HepG2 (cell line): ENCODE results near the gene OPRD1. TPM values are rescaled to one million over a fixed set of nuclear protein-coding genes. Genes with fewer than 3 reads are reported as not detected.

Source experiments
- MAZ ChIP-seq, 2 experiments: sonication (generic) in 1 of 2; formaldehyde crosslinking in 1 of 2; IDR thresholded peaks; 2 replicates each; pipeline versions ENCODE4 v1.5.0 to v1.6.1; 2012 to 2020; ENCODE audit warnings: low read depth in 2 of 2, mild to moderate bottlenecking in 2 of 2, borderline replicate concordance in 1 of 2, improper control_type of control experiment in 1 of 2, low read length in 1 of 2, missing genetic modification reagents in 1 of 2, moderate library complexity in 1 of 2
- MIER3 ChIP-seq: IDR thresholded peaks from 2 replicates; pipeline ENCODE4 v1.6.1; 2016; ENCODE audit warnings: missing compliant biosample characterization, borderline replicate concordance
- MTF2 ChIP-seq: sonication (generic); formaldehyde crosslinking; IDR thresholded peaks from 2 replicates; pipeline ENCODE4 v1.5.0; 2020; ENCODE audit warnings: missing genetic modification reagents, borderline replicate concordance
- NR2F1 ChIP-seq, 2 experiments: fragments of 450-650 bp in 1 of 2; formaldehyde crosslinking in 1 of 2; IDR thresholded peaks; 2 replicates each; pipeline versions ENCODE4 v1.5.0 to v1.6.1; 2016 to 2020; ENCODE audit warnings: mild to moderate bottlenecking in 1 of 2, missing compliant biosample characterization in 1 of 2, missing genetic modification reagents in 1 of 2, moderate library complexity in 1 of 2
- SETDB1 ChIP-seq: sonication (generic); formaldehyde crosslinking; IDR thresholded peaks from 2 replicates; pipeline ENCODE4 v1.5.1; 2020; ENCODE audit warnings: missing genetic modification reagents, mild to moderate bottlenecking, borderline replicate concordance
- ZEB1 ChIP-seq: IDR thresholded peaks from 2 replicates; pipeline ENCODE4 v1.6.1; 2012; ENCODE audit warnings: mild to moderate bottlenecking, low read depth, inconsistent platforms; ENCODE audit not compliant: insufficient replicate concordance
- ZFYVE20 ChIP-seq: sonication (generic); formaldehyde crosslinking; IDR thresholded peaks from 2 replicates; pipeline ENCODE4 v1.8.0; 2023; ENCODE audit warnings: low read depth, mild to moderate bottlenecking, moderate library complexity, missing genetic modification reagents, borderline replicate concordance
- ZNF83 ChIP-seq: sonication (generic); formaldehyde crosslinking; IDR thresholded peaks from 2 replicates; pipeline ENCODE4 v1.4.0; 2020; ENCODE audit warnings: missing genetic modification reagents, mild to moderate bottlenecking, borderline replicate concordance
- ZSCAN25 ChIP-seq: sonication (generic); formaldehyde crosslinking; IDR thresholded peaks from 2 replicates; pipeline ENCODE4 v1.8.0; 2022; ENCODE audit warnings: mild to moderate bottlenecking, missing genetic modification reagents
- polyA plus RNA-seq, 8 experiments: library from polyadenylated mRNA; depleted of rRNA in 3 of 8; stranded (reverse) in 7 of 8; unstranded in 1 of 8; fragments of >200 nt; fragmentation: Illumina TruSeq in 4 of 8; extraction: Trizol in 4 of 8; gene quantifications; 2 replicates each; pipeline versions ENCODE4 v1.2.1 to v1.2.3, GENCODE V29; 2011 to 2016; ENCODE audit warnings: low read depth in 4 of 8, missing spikeins in 1 of 8, mixed read lengths in 1 of 8; ENCODE audit not compliant: insufficient read depth in 1 of 8
- total RNA-seq, 5 experiments: library from RNA; depleted of rRNA; stranded (reverse); fragments of >200 nt; fragmentation: Illumina TruSeq; extraction: Trizol; gene quantifications; 2 replicates each; pipeline ENCODE4 v1.2.3, GENCODE V29; 2016; ENCODE audit warnings: low read depth in 1 of 5
- TF ChIP-seq, protein P1 (sequence below): sonication (generic); formaldehyde crosslinking; IDR thresholded peaks from 2 replicates; pipeline ENCODE4 v1.5.1; 2020; ENCODE audit warnings: missing genetic modification reagents, mild to moderate bottlenecking, borderline replicate concordance
- TF ChIP-seq, protein P2 (sequence below): sonication (generic); formaldehyde crosslinking; IDR thresholded peaks from 2 replicates; pipeline ENCODE4 v1.8.0; 2022; ENCODE audit warnings: low read depth, missing genetic modification reagents

OPRD1 gene
- total and polyA plus RNA-seq, 2 of the 13 experiments (the other 11 are each of a cell fraction or from before 2014, with no cell fraction given): 0.02 to 0.03 TPM

DNA sequence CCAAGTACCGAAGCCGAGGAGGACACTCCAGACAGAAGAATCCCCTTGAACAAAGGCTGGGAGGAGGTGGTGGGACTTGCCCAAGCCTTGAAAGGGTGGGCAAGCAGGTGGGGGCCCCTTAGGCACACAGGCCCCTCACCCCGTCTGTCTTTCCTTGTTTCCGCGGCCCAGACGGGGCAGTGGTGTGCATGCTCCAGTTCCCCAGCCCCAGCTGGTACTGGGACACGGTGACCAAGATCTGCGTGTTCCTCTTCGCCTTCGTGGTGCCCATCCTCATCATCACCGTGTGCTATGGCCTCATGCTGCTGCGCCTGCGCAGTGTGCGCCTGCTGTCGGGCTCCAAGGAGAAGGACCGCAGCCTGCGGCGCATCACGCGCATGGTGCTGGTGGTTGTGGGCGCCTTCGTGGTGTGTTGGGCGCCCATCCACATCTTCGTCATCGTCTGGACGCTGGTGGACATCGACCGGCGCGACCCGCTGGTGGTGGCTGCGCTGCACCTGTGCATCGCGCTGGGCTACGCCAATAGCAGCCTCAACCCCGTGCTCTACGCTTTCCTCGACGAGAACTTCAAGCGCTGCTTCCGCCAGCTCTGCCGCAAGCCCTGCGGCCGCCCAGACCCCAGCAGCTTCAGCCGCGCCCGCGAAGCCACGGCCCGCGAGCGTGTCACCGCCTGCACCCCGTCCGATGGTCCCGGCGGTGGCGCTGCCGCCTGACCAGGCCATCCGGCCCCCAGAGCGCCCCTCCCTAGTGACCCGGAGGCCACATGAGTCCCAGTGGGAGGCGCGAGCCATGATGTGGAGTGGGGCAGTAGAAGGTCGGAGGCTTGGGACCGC, 50.8 kb downstream of the OPRD1 start (continued):
- TF ChIP-seq MAZ (IDR thresholded peaks at IDR 0.05; ENCODE audit: borderline replicate concordance, low read depth, low read length) (no peak), MAZ (CRISPR knock-in tag; IDR thresholded peaks at IDR 0.05; ENCODE audit: low read depth) (no peak), NR2F1 (CRISPR knock-in tag; IDR thresholded peaks at IDR 0.05) (no peak), ZNF83 (CRISPR knock-in tag) (no peak), SETDB1 (no peak), ZEB1 (no peak), MTF2 (CRISPR knock-in tag) (no peak), MIER3 (no peak), ZSCAN25 (no peak), ZFYVE20 (CRISPR knock-in tag) (no peak)
- TF ChIP-seq, protein P1, sequence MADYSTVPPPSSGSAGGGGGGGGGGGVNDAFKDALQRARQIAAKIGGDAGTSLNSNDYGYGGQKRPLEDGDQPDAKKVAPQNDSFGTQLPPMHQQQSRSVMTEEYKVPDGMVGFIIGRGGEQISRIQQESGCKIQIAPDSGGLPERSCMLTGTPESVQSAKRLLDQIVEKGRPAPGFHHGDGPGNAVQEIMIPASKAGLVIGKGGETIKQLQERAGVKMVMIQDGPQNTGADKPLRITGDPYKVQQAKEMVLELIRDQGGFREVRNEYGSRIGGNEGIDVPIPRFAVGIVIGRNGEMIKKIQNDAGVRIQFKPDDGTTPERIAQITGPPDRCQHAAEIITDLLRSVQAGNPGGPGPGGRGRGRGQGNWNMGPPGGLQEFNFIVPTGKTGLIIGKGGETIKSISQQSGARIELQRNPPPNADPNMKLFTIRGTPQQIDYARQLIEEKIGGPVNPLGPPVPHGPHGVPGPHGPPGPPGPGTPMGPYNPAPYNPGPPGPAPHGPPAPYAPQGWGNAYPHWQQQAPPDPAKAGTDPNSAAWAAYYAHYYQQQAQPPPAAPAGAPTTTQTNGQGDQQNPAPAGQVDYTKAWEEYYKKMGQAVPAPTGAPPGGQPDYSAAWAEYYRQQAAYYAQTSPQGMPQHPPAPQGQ (CRISPR knock-in tag): no peak
- TF ChIP-seq, protein P2, sequence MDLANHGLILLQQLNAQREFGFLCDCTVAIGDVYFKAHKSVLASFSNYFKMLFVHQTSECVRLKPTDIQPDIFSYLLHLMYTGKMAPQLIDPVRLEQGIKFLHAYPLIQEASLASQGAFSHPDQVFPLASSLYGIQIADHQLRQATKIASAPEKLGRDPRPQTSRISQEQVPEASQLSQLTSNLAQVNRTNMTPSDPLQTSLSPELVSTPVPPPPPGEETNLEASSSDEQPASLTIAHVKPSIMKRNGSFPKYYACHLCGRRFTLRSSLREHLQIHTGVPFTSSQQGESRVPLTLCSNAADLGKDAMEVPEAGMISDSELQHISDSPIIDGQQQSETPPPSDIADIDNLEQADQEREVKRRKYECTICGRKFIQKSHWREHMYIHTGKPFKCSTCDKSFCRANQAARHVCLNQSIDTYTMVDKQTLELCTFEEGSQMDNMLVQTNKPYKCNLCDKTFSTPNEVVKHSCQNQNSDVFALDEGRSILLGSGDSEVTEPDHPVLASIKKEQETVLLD (CRISPR knock-in tag): no peak
